D721Med (cell line): ENCODE results near the gene ROCK2.

Experiments
- DNase-seq: peaks from one replicate; pipeline ENCODE4 v3.0.0; 2011; ENCODE audit warnings: low spot score; ENCODE audit not compliant: insufficient read length
- FAIRE-seq: peaks from 2 replicates; lab custom pipeline; 2011; peaks lifted over from hg19 to GRCh38; lab: Jason Lieb, UNC
- TF ChIP-seq, protein P1 (sequence below): IDR thresholded peaks from 2 replicates; pipeline ENCODE4 v1.5.1; 2012; ENCODE audit warnings: mild to moderate bottlenecking, control low read depth; ENCODE audit not compliant: insufficient read depth; ENCODE audit errors: missing control alignments

The ROCK2 gene

DNA sequence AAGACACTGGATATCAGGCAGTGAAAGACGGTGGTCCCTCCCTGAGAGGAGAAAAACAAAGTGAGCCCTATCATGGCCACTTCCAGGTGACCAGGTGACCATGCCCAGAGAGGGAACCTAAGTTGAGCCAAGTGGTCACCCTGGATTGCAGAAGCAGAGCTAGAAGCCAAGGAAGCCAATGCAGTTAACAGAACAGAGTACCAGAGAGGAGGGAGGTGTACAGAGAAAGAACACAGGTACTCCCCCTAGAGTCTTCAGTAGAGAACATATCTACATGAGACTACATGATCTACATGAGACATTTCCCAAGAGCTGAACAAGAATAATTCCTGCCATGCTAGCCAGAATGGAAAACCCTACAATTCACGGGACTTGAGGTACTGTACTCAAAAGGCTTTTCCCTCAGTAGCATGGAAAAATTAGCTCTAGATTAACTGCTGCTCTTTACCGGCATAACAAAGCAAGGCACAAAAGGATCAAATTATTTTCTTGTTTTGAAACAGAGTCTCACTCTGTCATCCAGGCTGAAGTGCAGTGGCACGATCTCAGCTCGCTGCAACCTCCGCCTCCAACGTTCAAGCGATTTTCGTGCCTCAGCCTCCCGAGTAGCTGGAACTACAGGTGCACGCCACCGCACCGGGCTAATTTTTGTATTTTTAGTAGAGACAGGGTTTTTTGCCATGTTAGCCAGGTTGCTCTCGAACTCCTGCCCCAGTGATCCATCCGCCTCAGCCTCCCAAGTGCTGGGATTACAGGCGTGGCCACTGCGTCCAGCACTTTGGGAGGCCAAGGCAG, 23.5 kb downstream of the ROCK2 start:
- TF ChIP-seq, protein P1, sequence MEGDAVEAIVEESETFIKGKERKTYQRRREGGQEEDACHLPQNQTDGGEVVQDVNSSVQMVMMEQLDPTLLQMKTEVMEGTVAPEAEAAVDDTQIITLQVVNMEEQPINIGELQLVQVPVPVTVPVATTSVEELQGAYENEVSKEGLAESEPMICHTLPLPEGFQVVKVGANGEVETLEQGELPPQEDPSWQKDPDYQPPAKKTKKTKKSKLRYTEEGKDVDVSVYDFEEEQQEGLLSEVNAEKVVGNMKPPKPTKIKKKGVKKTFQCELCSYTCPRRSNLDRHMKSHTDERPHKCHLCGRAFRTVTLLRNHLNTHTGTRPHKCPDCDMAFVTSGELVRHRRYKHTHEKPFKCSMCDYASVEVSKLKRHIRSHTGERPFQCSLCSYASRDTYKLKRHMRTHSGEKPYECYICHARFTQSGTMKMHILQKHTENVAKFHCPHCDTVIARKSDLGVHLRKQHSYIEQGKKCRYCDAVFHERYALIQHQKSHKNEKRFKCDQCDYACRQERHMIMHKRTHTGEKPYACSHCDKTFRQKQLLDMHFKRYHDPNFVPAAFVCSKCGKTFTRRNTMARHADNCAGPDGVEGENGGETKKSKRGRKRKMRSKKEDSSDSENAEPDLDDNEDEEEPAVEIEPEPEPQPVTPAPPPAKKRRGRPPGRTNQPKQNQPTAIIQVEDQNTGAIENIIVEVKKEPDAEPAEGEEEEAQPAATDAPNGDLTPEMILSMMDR = no peak
- DNase-seq (no peak), FAIRE-seq (no peak)

DNA sequence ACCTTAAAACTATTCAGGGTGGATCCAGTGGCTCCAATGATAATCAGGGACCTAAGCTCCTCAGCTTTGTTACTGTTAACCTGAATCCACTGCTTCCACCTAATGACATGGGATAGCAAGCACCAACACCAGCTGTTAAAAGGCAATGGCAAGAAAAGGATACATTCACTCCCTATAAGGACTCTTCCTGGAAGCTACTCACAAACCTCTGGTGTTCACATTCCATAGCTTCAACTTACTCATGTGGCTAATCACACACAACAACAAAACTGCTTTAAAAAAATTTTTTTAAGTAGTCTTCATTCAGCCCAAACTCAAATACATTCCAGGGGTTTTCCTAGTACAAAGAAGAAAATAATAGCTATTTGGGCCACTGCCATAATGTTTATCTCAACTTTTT, 24.5 kb downstream of the ROCK2 start:
- TF ChIP-seq, protein P1 = no peak
- FAIRE-seq (no peak), DNase-seq (no peak)

DNA sequence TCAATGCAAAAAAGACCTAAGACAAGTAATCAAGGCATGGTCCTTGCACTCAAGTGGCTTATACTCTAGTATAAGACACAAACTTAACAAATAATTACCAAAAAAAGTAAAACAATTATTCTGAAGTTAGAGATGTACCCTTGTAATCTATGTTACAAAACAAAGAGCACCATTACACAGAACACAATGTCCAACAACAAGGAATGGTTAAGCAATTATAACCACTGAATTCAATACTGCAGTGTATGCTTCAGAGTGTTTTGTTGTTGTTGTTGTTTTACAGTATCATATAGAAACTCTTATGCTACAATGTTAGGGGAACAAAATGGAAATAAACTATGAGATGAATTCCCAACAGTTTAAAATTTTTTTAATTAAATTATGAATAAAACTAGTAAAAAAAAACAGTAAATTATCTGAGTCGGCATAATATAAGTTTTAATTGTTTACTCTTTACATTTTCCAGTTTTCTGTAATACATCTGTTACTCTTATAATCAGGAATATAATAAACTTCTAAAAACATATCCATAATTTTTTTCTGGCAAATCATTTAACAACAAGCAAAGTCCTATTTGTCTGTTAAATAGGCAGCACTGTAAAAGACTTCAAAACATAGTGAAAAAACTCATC, 29.2 kb downstream of the ROCK2 start:
- TF ChIP-seq, protein P1 = no peak
- no peak for FAIRE-seq
- no peak for DNase-seq

DNA sequence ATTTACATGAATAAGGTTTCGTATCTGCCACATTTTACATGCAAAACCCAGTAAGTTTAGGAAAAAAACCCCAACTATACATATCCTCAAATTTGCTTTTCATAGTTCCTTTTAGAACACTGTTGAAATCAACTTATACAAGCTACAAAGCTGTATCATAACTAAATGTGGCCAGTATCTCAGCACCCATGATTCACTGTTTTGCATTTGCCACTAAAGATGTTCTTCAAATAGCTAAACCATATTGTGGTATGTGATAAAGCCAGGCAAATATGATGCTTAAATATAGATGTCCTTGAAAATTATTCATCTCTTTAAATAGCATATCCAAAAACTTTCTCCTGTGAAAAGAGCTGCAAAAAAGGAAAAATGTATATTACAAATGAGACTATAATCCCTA, 29.9 kb downstream of the ROCK2 start:
- FAIRE-seq = peak; percentile 69
- TF ChIP-seq, protein P1 = no peak
- no peak for DNase-seq

DNA sequence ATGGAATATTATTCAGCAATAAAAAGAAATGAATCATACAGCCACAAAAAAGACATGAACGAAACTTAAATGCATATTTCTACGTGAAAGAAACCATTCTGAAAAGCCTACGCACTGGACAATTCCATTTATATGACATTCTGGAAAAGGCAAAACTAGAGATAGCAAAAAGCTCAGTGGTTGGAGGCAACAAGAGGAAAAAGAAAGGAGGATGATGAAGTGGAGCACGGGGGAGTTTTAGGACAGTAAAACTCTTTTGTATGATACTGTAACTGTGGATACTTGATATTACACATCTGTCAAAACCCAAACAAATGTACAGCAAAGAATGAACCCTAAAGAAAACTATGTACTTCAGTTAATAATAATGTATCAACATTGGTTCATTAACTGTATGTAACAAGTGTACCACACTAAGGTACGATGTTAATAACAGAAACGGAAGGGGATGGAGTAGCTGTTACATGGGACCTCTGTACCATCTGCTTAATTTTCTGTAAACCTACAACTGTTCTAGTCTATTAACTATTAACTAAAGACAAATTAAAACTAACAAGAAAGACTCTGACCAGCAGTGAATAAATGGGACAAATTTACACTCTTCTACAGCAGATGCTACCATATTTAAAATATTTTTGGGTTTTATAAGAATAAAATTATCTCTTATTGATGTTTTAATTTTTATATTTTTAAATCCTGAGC, 31.5 kb downstream of the ROCK2 start:
- FAIRE-seq = peak; percentile 21
- DNase-seq = no peak
- TF ChIP-seq, protein P1 = no peak

DNA sequence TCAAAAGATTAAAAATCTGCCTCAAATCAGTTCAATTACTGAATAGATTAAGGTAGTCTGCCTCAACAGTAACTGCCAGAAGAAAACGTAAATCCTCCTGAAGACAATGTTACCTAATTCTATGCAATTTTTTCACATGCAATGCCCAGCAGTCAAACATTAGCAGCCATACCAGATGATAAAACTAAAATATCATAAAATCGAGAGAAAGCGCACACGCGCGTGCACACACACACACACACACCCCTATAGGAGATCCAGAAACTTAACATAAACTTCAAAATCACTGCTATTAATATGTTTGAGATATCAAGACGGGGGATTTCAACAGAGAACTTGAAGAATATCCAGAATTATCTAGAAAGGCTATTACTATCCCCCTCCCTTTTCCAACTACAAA, 32.9 kb downstream of the ROCK2 start:
- FAIRE-seq (no peak), DNase-seq (no peak)
- TF ChIP-seq, protein P1 = no peak

DNA sequence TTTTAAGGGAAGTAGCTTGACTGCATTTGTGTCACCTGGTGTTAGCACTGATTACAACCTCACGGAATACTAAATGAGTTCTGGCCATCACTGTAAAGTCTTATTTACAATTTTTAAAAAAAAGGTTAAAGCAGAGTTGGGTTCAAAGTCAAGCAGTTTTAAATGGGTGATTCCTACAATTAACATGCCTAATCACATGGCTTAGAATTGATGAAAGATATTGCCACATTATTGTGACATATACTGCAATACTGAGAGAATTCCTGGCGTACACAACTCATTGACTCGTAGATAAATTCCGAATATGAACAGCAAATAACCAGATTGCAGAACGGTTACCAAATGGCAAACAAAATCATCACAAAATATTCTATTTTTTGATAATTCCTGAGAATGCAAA, 34.2 kb downstream of the ROCK2 start:
- DNase-seq (no peak), FAIRE-seq (no peak)
- TF ChIP-seq, protein P1 = no peak
